HepG2 (cell line): ENCODE results near the gene NHSL1. TPM values are rescaled to one million over a fixed set of nuclear protein-coding genes. Genes with fewer than 3 reads are reported as not detected.

Experiments used
- CEBPG ChIP-seq: IDR thresholded peaks from 2 replicates; pipeline ENCODE4 v1.6.1; 2016
- DNMT3B ChIP-seq: conservative IDR thresholded peaks from 2 replicates; pipeline ENCODE4 v1.6.1; 2016; ENCODE audit warnings: missing biosample characterization, control low read depth
- HNF1A ChIP-seq, 2 experiments: sonication (generic) in 1 of 2; formaldehyde crosslinking in 1 of 2; IDR thresholded peaks; 2 replicates each; pipeline versions ENCODE4 v1.4.0 to v1.6.1; 2016 to 2020; ENCODE audit warnings: borderline replicate concordance in 1 of 2, low read depth in 1 of 2, mild to moderate bottlenecking in 1 of 2, missing genetic modification reagents in 1 of 2
- HNF4A ChIP-seq: sonication (generic); formaldehyde crosslinking; IDR thresholded peaks from 2 replicates; pipeline ENCODE4 v1.4.0; 2020; ENCODE audit warnings: missing genetic modification reagents
- KDM4B ChIP-seq: sonication (generic); formaldehyde crosslinking; IDR thresholded peaks from 2 replicates; pipeline ENCODE4 v1.4.0; 2020; ENCODE audit warnings: missing genetic modification reagents
- KLF15 ChIP-seq: sonication (generic); formaldehyde crosslinking; IDR thresholded peaks from 2 replicates; pipeline ENCODE4 v1.8.1; 2023; ENCODE audit warnings: borderline replicate concordance, mild to moderate bottlenecking, inconsistent platforms, missing genetic modification reagents, mixed read lengths
- KMT2B ChIP-seq: IDR thresholded peaks from 2 replicates; pipeline ENCODE4 v1.6.1; 2016; ENCODE audit warnings: missing genetic modification reagents, missing compliant biosample characterization
- MAX ChIP-seq: IDR thresholded peaks from 2 replicates; pipeline ENCODE4 v1.6.1; 2012; ENCODE audit warnings: inconsistent platforms
- MEIS1 ChIP-seq: sonication (generic); formaldehyde crosslinking; IDR thresholded peaks from 2 replicates; pipeline ENCODE4 v1.9.0; 2021; ENCODE audit warnings: mild to moderate bottlenecking, missing genetic modification reagents, moderate library complexity, borderline replicate concordance
- MEIS2 ChIP-seq: sonication (generic); formaldehyde crosslinking; IDR thresholded peaks from 2 replicates; pipeline ENCODE4 v1.9.0; 2021; ENCODE audit warnings: mild to moderate bottlenecking, missing genetic modification reagents
- PHF20 ChIP-seq: sonication (generic); formaldehyde crosslinking; IDR thresholded peaks from 2 replicates; pipeline ENCODE4 v1.5.0; 2020; ENCODE audit warnings: mild to moderate bottlenecking, missing genetic modification reagents
- PITX1 ChIP-seq: sonication (generic); formaldehyde crosslinking; IDR thresholded peaks from 2 replicates; pipeline ENCODE4 v1.5.1; 2020; ENCODE audit warnings: mild to moderate bottlenecking, missing genetic modification reagents
- RXRA ChIP-seq: sonication (generic); formaldehyde crosslinking; IDR thresholded peaks from 2 replicates; pipeline ENCODE4 v1.5.1; 2020; ENCODE audit warnings: missing genetic modification reagents
- SAP130 ChIP-seq: IDR thresholded peaks from 2 replicates; pipeline ENCODE4 v1.6.1; 2016; ENCODE audit warnings: low read depth
- SIN3A ChIP-seq: IDR thresholded peaks from 2 replicates; pipeline ENCODE4 v1.6.1; 2011; ENCODE audit warnings: low read depth, mild to moderate bottlenecking, control low read depth, low read length, borderline replicate concordance
- SMYD3 ChIP-seq: sonication (generic); formaldehyde crosslinking; IDR thresholded peaks from 2 replicates; pipeline ENCODE4 v1.8.1; 2023; ENCODE audit warnings: mild to moderate bottlenecking, missing genetic modification reagents
- TCF7 ChIP-seq: sonication (generic); IDR thresholded peaks from 2 replicates; pipeline ENCODE4 v1.6.1; 2016; ENCODE audit warnings: antibody characterized with exemption, low read depth
- THRA ChIP-seq: sonication (generic); formaldehyde crosslinking; IDR thresholded peaks from 2 replicates; pipeline ENCODE4 v1.4.0; 2020; ENCODE audit warnings: missing genetic modification reagents, borderline replicate concordance
- ZFP62 ChIP-seq: sonication (generic); formaldehyde crosslinking; IDR thresholded peaks from 2 replicates; pipeline ENCODE4 v1.4.0; 2020; ENCODE audit warnings: missing genetic modification reagents
- ZMYM2 ChIP-seq: sonication (generic); formaldehyde crosslinking; IDR thresholded peaks from 2 replicates; pipeline ENCODE4 v1.8.0; 2022; ENCODE audit warnings: mild to moderate bottlenecking, missing genetic modification reagents
- ZMYM3 ChIP-seq: sonication (generic); formaldehyde crosslinking; IDR thresholded peaks from 2 replicates; pipeline ENCODE4 v1.5.1; 2020; ENCODE audit warnings: mild to moderate bottlenecking, missing genetic modification reagents
- ZNF292 ChIP-seq: sonication (generic); formaldehyde crosslinking; IDR thresholded peaks from 2 replicates; pipeline ENCODE4 v1.8.1; 2022; ENCODE audit warnings: mild to moderate bottlenecking, low read depth, missing genetic modification reagents, borderline replicate concordance
- ZNF331 ChIP-seq: sonication (generic); formaldehyde crosslinking; IDR thresholded peaks from 2 replicates; pipeline ENCODE4 v1.4.0; 2020; ENCODE audit warnings: missing genetic modification reagents
- ZNF7 ChIP-seq: IDR thresholded peaks from 2 replicates; pipeline ENCODE4 v1.6.1; 2016; ENCODE audit warnings: missing biosample characterization, missing genetic modification reagents
- ZSCAN5A ChIP-seq: sonication (generic); formaldehyde crosslinking; IDR thresholded peaks from 2 replicates; pipeline ENCODE4 v1.8.0; 2022; ENCODE audit warnings: mild to moderate bottlenecking, missing genetic modification reagents, borderline replicate concordance
- polyA plus RNA-seq, 8 experiments: library from polyadenylated mRNA; depleted of rRNA in 3 of 8; stranded (reverse) in 7 of 8; unstranded in 1 of 8; fragments of >200 nt; fragmentation: Illumina TruSeq in 4 of 8; extraction: Trizol in 4 of 8; gene quantifications; 2 replicates each; pipeline versions ENCODE4 v1.2.1 to v1.2.3, GENCODE V29; 2011 to 2016; ENCODE audit warnings: low read depth in 4 of 8, missing spikeins in 1 of 8, mixed read lengths in 1 of 8; ENCODE audit not compliant: insufficient read depth in 1 of 8
- total RNA-seq, 5 experiments: library from RNA; depleted of rRNA; stranded (reverse); fragments of >200 nt; fragmentation: Illumina TruSeq; extraction: Trizol; gene quantifications; 2 replicates each; pipeline ENCODE4 v1.2.3, GENCODE V29; 2016; ENCODE audit warnings: low read depth in 1 of 5

NHSL1 gene
- total and polyA plus RNA-seq, 2 of the 13 experiments (the other 11 are each of a cell fraction or from before 2014, with no cell fraction given): 24.9 to 53.6 TPM

- TF ChIP-seq THRA (CRISPR knock-in tag): peak; percentile 63; the same call in 1 of the 2 replicates
- peak; percentile 73; the same call in 1 of the 2 replicates for TF ChIP-seq PITX1
- 0 out of 2 replicates have a peak, but pooled peaks have one; percentile 34 for TF ChIP-seq MEIS1 (CRISPR knock-in tag)
- TF ChIP-seq KDM4B: 0 out of 2 replicates have a peak, but pooled peaks have one; percentile 25
- TF ChIP-seq CEBPG (CRISPR knock-in tag): peak; percentile 17; the same call in 1 of the 2 replicates
- peak; percentile 65; the same call in 1 of the 2 replicates for TF ChIP-seq KMT2B (CRISPR knock-in tag)
- TF ChIP-seq TCF7: peak; percentile 33; the same call in 1 of the 2 replicates
- no peak for TF ChIP-seq ZNF7 (CRISPR knock-in tag)
- TF ChIP-seq SMYD3 (CRISPR knock-in tag): no peak
- TF ChIP-seq ZFP62 (CRISPR knock-in tag): no peak
- TF ChIP-seq ZMYM2: no peak
- peak; percentile 60 for TF ChIP-seq HNF4A (CRISPR knock-in tag)
- TF ChIP-seq ZNF331 (CRISPR knock-in tag): peak; percentile 83
- peak; percentile 90 for TF ChIP-seq SAP130 (CRISPR knock-in tag)
- TF ChIP-seq SIN3A: 0 out of 2 replicates have a peak, but pooled peaks have one; percentile 53
- peak; percentile 56; the same call in 1 of the 2 replicates for TF ChIP-seq MAX
- peak; percentile 69; the same call in 1 of the 2 replicates for TF ChIP-seq RXRA
- no peak for TF ChIP-seq DNMT3B (CRISPR knock-in tag)
- TF ChIP-seq KLF15 (CRISPR knock-in tag): no peak
- no peak for TF ChIP-seq PHF20 (CRISPR knock-in tag)
- no peak for TF ChIP-seq ZSCAN5A (CRISPR knock-in tag)
- TF ChIP-seq HNF1A (IDR thresholded peaks at IDR 0.05; ENCODE audit: low read depth): 0 out of 2 replicates have a peak, but pooled peaks have one; percentile 26
- TF ChIP-seq HNF1A (CRISPR knock-in tag; IDR thresholded peaks at IDR 0.05; ENCODE audit: borderline replicate concordance): peak; percentile 35; the same call in 1 of the 2 replicates
- TF ChIP-seq ZNF292 (CRISPR knock-in tag): peak; percentile 95; the same call in 1 of the 2 replicates
- peak; percentile 66; the same call in 1 of the 2 replicates for TF ChIP-seq MEIS2 (CRISPR knock-in tag)
- TF ChIP-seq ZMYM3 (CRISPR knock-in tag): peak; percentile 65; the same call in 1 of the 2 replicates
These were observed 27.5 kb upstream of the NHSL1 start (continued) for GRCh38 chr6:138526822-138527235.
